ENCODE measurements around the gene SERINC3. TPM values are rescaled to one million over a fixed set of nuclear protein-coding genes. Genes with fewer than 3 reads are reported as not detected.

SERINC3 gene
- total RNA-seq, 2 experiments from 2014 or later: 38.8 to 43.6 TPM

DNA sequence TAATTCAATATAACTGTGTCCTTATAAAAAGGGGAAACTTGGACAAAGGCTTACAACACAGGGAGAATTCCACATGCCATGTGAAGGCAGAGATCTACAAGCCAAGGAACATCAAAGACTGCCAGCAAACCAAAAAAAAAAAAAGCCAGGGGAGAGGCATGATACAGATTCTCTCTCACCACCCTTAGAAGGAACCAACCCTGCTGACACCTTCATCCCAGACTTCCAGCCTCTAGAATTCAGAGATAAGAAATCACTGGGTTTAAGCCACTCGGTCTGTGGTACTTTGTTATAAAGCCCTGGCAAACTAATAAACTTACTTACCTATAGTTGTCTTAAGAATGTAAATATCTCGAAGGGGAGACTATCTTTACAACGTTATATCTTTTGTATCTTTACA is 4.4 kb downstream of the SERINC3 start:
- H3K9me3 Mint-ChIP-seq: no peaks in the 10 kb centered on the region
- peaks cover 2% of the 10 kb centered on the region for H3K36me3 Mint-ChIP-seq
- peaks cover 66% of the 10 kb centered on the region for H3K4me1 Mint-ChIP-seq
- no peak overlapping the region for H3K27ac Mint-ChIP-seq
- no peaks in the 10 kb centered on the region for H3K27me3 Mint-ChIP-seq
- no peak for DNase-seq
- no peak overlapping the region for H3K4me3 Mint-ChIP-seq

GRCh38 chr20:44516491-44516890 is 5.4 kb downstream of the SERINC3 start:
- Mint-ChIP-seq H3K36me3 (peaks cover 2% of the 10 kb centered on the region), H3K27me3 (no peaks in the 10 kb centered on the region), H3K9me3 (no peaks in the 10 kb centered on the region), H3K4me3 (no peak overlapping the region), H3K4me1 (peaks cover 65% of the 10 kb centered on the region), H3K27ac (no peak overlapping the region)
- no peak for DNase-seq

DNA sequence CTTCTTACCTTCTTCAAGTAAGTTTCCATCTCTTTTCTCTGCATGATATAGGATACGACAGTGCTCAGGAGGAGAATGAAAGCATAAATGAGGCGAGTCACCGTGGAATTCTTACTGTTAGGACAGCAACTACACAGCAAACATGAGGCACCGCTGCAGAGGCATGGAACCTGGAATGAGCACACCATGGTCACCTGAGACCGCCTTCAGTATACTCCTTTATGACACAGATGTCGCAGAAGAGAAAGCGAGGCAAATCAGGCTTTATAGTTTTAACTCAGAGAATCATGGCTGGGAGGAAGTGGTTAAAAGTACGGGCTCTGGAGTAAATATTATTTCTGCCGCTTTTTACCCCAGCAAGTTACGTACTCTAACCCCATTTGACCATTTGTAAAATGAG is 8.0 kb downstream of the SERINC3 start:
- Mint-ChIP-seq H3K36me3 (no peaks in the 10 kb centered on the region), H3K27ac (peak overlapping the region; percentile 43), H3K4me1 (peaks cover 44% of the 10 kb centered on the region), H3K4me3 (no peak overlapping the region), H3K9me3 (no peaks in the 10 kb centered on the region), H3K27me3 (no peaks in the 10 kb centered on the region)
- no peak for DNase-seq

- no peak for DNase-seq
- H3K4me1 Mint-ChIP-seq: peaks cover 14% of the 10 kb centered on the region
- H3K9me3 Mint-ChIP-seq: no peaks in the 10 kb centered on the region
- no peak overlapping the region for H3K4me3 Mint-ChIP-seq
- no peaks in the 10 kb centered on the region for H3K36me3 Mint-ChIP-seq
- no peaks in the 10 kb centered on the region for H3K27me3 Mint-ChIP-seq
- H3K27ac Mint-ChIP-seq: no peak overlapping the region
Measured at GRCh38 chr20:44509762-44510161, 12.1 kb downstream of the SERINC3 start.

DNA sequence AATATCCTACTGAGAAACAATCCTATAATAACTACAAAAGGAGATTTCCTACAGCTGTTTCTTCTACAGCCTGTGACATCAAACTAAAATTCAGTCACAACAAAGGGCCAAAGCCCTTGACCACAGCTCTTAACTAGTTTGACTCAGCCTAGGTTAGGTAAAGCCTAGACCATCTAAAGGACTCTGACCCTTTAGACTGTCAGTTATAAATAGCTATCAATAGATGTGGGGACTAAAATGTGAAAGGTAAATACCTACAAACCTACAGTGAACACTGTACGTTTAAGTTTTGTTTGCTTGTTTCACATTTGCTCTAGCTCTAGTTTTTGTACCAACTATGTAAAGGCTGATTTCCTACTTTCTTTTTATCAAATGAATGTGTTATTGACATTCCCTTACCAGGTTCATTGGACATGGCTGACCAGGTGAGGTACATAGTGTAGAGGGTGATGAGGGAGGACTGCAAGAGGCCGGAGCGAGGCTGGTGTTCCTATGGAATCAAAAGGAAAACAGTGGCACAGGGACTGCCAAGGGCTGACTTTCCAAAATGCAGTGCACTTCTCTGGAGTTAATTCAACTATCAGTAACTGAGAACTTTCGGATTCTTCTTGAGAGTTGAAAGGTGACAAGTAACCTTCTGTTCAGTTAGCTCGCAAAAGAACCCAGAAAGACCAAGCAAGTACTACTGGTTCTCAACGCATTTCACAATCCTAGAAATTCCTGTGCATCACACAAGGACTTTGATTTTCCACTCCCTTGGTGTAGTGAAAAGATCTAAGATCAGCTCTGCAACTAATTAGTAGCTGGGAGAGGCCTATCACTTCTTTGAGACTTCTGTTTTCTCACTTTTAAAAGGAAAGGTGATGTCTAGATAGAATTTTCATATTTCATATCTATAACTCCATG is 17.2 kb downstream of the SERINC3 start:
- no peaks in the 10 kb centered on the region for H3K9me3 Mint-ChIP-seq
- H3K4me3 Mint-ChIP-seq: no peak overlapping the region
- peaks cover 4% of the 10 kb centered on the region for H3K36me3 Mint-ChIP-seq
- no peak for DNase-seq
- H3K27me3 Mint-ChIP-seq: no peaks in the 10 kb centered on the region
- H3K4me1 Mint-ChIP-seq: no peaks in the 10 kb centered on the region
- no peak overlapping the region for H3K27ac Mint-ChIP-seq

- no peaks in the 10 kb centered on the region for H3K27me3 Mint-ChIP-seq
- no peaks in the 10 kb centered on the region for H3K9me3 Mint-ChIP-seq
- no peak overlapping the region for H3K27ac Mint-ChIP-seq
- H3K4me1 Mint-ChIP-seq: no peaks in the 10 kb centered on the region
- no peak overlapping the region for H3K4me3 Mint-ChIP-seq
- H3K36me3 Mint-ChIP-seq: peaks cover 9% of the 10 kb centered on the region
- DNase-seq: no peak
Measured at GRCh38 chr20:44502968-44503367, 18.9 kb downstream of the SERINC3 start.

DNA sequence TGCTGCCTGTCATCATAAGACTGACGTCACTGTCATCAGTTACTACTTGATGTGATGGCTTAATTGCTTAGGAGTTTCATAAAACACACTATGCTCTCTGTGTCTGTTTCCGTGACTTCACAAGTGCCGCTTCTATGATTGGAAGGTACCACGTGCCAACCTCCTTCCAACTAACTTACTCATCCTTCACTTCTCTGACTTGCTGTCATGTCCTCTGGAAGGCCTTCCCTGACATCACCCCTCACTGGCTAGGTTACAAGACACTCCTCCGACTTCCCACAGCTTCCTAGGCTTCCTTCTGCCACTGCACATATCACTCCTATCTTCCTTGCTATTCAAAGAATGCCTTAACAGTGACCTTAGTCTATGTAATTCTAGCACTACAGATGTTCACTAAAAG is 20.4 kb downstream of the SERINC3 start:
- peaks cover 15% of the 10 kb centered on the region for H3K36me3 Mint-ChIP-seq
- DNase-seq: no peak
- H3K9me3 Mint-ChIP-seq: no peaks in the 10 kb centered on the region
- no peak overlapping the region for H3K27ac Mint-ChIP-seq
- H3K4me3 Mint-ChIP-seq: no peak overlapping the region
- peaks cover 10% of the 10 kb centered on the region for H3K4me1 Mint-ChIP-seq
- no peaks in the 10 kb centered on the region for H3K27me3 Mint-ChIP-seq

DNA sequence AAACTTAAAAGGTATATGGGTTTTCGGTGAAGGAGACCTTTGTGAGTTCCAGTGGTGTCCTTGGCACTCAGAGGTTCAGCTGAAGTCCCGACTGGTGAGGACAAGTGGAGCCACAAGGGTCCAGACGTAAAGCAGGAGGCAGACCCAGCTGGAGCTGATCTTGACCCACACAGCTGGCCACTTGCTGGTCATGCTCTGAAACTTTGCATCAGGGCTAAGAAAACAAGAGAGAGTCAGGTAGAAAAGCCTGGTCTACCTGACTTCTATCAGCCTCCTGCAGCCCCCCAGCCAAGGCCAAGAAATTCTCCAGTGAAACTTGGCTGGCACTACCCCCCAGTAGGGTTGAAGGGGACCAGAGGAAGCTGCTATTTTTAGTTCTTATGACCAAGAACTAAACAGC is 21.6 kb downstream of the SERINC3 start:
- H3K9me3 Mint-ChIP-seq: no peaks in the 10 kb centered on the region
- no peak overlapping the region for H3K27ac Mint-ChIP-seq
- peaks cover 27% of the 10 kb centered on the region for H3K36me3 Mint-ChIP-seq
- no peak overlapping the region for H3K4me3 Mint-ChIP-seq
- H3K4me1 Mint-ChIP-seq: peaks cover 20% of the 10 kb centered on the region
- no peak for DNase-seq
- H3K27me3 Mint-ChIP-seq: no peaks in the 10 kb centered on the region

DNA sequence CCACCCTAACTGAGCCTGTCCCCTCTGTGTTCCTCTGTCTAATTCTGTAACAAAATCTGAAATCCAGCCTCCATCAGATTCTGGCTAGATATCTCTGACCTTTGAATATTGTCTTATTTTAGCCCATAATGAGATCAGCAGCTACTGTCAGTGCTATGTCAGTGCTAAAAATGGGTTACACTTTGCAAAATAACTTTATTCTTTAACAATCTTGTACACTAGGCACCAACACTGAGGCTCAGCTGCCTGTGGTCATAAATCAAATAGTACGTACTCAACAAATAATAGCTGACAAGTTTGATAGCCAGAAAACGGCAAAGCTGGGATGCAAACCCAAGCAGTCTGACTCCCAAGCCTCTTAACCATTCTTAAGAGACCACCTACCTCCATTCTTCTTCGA is 24.1 kb downstream of the SERINC3 start:
- Mint-ChIP-seq H3K27me3 (no peaks in the 10 kb centered on the region), H3K4me1 (peaks cover 26% of the 10 kb centered on the region), H3K27ac (peak overlapping the region; percentile 35), H3K36me3 (peaks cover 36% of the 10 kb centered on the region), H3K4me3 (no peak overlapping the region), H3K9me3 (no peaks in the 10 kb centered on the region)
- no peak for DNase-seq

- peak overlapping the region; percentile 80 for H3K27ac Mint-ChIP-seq
- H3K4me3 Mint-ChIP-seq: no peak overlapping the region
- H3K36me3 Mint-ChIP-seq: peaks cover 41% of the 10 kb centered on the region
- H3K27me3 Mint-ChIP-seq: no peaks in the 10 kb centered on the region
- no peak for DNase-seq
- H3K9me3 Mint-ChIP-seq: no peaks in the 10 kb centered on the region
- peaks cover 28% of the 10 kb centered on the region for H3K4me1 Mint-ChIP-seq
Measured at GRCh38 chr20:44496976-44497375, 24.9 kb downstream of the SERINC3 start.

GRCh38 chr20:44495802-44496481 is 25.9 kb downstream of the SERINC3 start:
- no peak for DNase-seq
- Mint-ChIP-seq H3K27ac (peak overlapping the region; percentile 84), H3K9me3 (no peaks in the 10 kb centered on the region), H3K27me3 (no peaks in the 10 kb centered on the region), H3K36me3 (peaks cover 48% of the 10 kb centered on the region), H3K4me3 (no peak overlapping the region), H3K4me1 (peaks cover 31% of the 10 kb centered on the region)

DNA sequence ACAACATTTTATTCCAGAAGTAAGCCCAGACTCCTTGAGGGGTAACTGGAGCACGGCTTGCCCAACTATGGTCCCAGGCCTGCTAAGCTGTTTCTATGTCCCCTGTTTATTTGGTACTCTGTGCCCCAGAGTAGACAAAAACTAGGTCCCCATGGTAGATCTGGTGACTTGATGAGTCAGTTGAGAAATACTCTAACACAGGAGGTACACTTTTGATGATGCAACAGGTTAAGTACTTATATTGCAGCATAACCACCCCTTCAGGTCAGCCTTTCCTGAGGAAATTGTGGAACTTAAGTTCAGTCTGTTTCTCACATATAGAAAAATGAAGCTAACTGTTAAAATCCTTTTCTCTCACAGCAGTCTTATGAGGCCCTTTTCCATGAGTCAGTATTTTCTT is 26.6 kb downstream of the SERINC3 start:
- no peak for DNase-seq
- peaks cover 52% of the 10 kb centered on the region for H3K36me3 Mint-ChIP-seq
- no peak overlapping the region for H3K4me3 Mint-ChIP-seq
- no peaks in the 10 kb centered on the region for H3K9me3 Mint-ChIP-seq
- H3K27ac Mint-ChIP-seq: peak overlapping the region; percentile 84
- H3K27me3 Mint-ChIP-seq: no peaks in the 10 kb centered on the region
- H3K4me1 Mint-ChIP-seq: peaks cover 32% of the 10 kb centered on the region

DNA sequence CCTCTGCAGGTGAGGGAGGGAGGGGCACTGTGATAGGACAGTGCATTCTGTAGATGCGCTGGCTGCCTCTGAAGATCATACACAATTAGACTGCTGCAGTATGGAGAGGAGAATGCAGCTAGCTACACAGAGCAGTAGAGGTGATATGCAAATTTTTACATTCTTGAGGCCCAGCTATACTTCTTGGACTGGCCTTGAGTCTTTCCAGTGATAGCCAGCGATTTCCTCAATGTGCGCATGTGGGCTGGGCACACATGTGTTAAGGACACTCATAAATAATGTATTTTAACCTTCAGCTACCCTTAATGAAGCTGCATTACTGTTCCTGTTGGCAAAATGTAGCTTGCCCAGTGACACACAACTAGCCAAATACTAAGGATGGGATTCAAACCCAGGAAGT is 27.2 kb downstream of the SERINC3 start:
- Mint-ChIP-seq H3K4me3 (no peak overlapping the region), H3K27ac (peak overlapping the region; percentile 84), H3K36me3 (peaks cover 53% of the 10 kb centered on the region), H3K27me3 (no peaks in the 10 kb centered on the region), H3K4me1 (peaks cover 32% of the 10 kb centered on the region), H3K9me3 (no peaks in the 10 kb centered on the region)
- no peak for DNase-seq

DNA sequence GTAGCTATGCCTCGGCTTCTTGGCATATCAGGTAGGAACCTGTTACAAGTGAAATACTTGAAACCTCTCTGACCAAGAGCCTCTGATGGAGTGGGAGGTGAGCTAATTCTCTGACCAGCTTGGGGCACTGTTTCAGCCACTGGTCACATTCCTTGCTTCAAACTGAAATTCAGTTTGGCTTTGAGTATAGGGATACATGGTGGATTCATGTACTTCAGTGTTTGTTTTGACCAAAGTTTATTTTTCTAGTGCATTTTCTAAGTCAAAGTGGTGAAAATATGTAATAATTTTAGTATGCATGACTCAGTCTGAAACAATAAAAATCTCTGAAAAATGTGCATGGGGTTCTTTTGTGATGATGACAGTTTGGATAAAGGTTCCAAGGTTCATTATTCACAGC is 27.6 kb downstream of the SERINC3 start:
- peaks cover 32% of the 10 kb centered on the region for H3K4me1 Mint-ChIP-seq
- peak overlapping the region; percentile 64 for H3K27ac Mint-ChIP-seq
- H3K4me3 Mint-ChIP-seq: no peak overlapping the region
- no peaks in the 10 kb centered on the region for H3K27me3 Mint-ChIP-seq
- no peaks in the 10 kb centered on the region for H3K9me3 Mint-ChIP-seq
- peaks cover 55% of the 10 kb centered on the region for H3K36me3 Mint-ChIP-seq
- no peak for DNase-seq

DNA sequence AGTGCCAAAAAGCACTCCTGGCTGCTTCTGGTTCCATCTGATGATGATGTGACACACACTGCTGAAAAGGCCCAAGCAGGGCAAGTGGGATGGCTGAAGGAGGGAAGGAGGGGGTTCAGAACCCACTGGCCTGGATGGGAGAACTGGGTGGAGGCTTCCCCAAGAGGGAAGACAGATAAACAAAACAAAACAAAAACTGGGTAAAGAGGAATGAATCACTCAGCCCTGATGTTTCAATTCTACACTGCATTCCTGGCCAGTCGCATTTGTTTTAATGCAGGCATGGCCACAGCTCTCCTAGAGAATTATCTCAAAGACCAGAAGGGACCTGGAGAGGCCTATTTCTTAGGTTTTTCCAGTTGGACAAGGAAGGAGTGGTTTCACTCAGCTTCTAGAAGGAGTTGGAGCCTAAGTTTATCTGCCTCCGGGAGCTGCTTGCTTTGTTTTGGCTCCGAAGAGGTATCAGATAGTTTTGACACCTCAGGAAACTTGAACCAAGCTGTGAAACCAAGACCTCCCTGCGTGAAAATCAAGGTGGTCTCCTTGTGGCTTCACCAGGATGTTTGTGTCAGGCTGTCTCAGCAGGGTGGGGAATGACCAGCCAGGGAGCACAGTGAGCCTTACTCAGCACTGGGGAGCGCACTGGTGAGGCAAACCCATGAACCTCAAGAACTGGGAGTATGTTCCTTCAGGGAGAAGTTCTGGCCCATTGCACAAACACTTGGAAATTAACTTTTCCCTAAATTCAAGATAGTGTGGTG is 30.1 kb downstream of the SERINC3 start:
- Mint-ChIP-seq H3K27ac (peak overlapping the region; percentile 7), H3K27me3 (no peaks in the 10 kb centered on the region), H3K4me1 (peaks cover 26% of the 10 kb centered on the region), H3K4me3 (no peak overlapping the region), H3K36me3 (peaks cover 49% of the 10 kb centered on the region), H3K9me3 (no peaks in the 10 kb centered on the region)
- no peak for DNase-seq

Data from activated naive CD8-positive, alpha-beta T cell treated with anti-CD3 and anti-CD28 coated beads for 36 hours (primary cell).